HG02759 (cell line): Measurements from ENCODE around the gene CPSF4.

ENCODE experiments used
- ATAC-seq: cut with Tn5 transposase; IDR thresholded peaks from one replicate; pipeline ENCODE4 v1.9.1; 2021; ENCODE audit warnings: mild to moderate bottlenecking, moderate library complexity; ENCODE audit not compliant: unreplicated experiment

CPSF4 gene

DNA sequence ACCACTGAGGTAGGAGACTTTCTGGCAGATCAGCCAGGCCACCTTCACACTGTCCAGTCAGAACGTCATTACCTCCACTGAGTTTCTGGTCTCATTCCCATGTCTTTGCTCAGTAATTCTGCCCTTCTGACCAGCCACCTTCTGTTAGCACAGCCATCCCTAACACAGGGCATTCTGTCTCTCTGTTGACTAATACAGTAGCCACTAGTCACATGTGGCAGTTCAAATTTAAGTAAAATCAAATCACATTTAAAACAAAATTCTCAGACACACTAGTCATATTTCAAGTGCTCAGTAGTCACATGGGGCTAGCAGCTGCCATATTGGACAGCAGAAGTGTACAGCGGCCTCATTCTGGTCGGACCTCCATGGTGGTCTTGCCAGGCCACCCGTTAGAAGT, 7.4 kb downstream of the CPSF4 start:
- no peak for ATAC-seq

DNA sequence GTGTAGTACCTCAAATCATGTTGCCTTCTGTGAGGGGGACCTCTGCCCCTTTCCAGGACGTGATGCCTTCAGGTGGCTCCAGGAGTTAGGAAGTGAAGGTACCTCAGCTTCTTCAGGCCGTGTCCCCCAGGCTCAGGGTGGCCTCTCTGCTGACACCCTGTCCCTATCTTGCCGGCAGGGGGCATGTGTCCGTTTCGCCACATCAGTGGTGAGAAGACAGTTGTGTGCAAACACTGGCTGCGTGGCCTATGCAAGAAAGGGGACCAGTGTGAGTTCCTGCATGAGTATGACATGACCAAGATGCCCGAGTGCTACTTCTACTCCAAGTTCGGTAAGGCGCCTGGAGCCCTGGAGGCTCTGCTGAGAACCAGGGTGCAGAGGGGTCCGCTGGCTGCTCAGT, 9.2 kb downstream of the CPSF4 start:
- ATAC-seq: no peak

DNA sequence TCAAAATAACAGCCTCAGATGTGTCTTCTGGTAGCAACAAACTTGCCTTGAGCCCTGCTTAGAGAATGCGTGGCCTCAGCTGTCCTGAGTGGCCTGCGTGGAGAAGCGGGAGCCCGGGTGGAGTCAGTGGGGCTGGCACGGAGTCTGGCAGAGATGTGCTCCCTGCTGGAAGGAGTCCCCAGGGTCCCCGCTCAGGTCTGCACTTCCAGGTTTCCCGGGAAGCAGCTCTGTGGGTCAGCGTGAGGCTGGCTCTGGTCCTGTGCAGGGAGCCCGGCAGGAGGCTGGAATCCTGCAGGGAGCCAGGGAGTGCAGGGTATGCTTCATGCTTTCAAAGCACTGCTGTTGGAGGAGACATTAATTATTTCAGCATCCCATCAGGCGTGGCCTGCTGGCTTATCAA, 10.1 kb downstream of the CPSF4 start:
- ATAC-seq: no peak

GRCh38 chr7:99449326-99449725, 10.6 kb downstream of the CPSF4 start:
- no peak for ATAC-seq

GRCh38 chr7:99451936-99452335, 13.2 kb downstream of the CPSF4 start:
- ATAC-seq: no peak

GRCh38 chr7:99452541-99452940, 13.8 kb downstream of the CPSF4 start:
- no peak for ATAC-seq

GRCh38 chr7:99453105-99453504, 14.4 kb downstream of the CPSF4 start:
- ATAC-seq: no peak

GRCh38 chr7:99455874-99456273, 17.1 kb downstream of the CPSF4 start:
- ATAC-seq: no peak

GRCh38 chr7:99456288-99456687, 17.5 kb downstream of the CPSF4 start:
- no peak for ATAC-seq

GRCh38 chr7:99457050-99457649, 18.4 kb downstream of the CPSF4 start:
- ATAC-seq: no peak

DNA sequence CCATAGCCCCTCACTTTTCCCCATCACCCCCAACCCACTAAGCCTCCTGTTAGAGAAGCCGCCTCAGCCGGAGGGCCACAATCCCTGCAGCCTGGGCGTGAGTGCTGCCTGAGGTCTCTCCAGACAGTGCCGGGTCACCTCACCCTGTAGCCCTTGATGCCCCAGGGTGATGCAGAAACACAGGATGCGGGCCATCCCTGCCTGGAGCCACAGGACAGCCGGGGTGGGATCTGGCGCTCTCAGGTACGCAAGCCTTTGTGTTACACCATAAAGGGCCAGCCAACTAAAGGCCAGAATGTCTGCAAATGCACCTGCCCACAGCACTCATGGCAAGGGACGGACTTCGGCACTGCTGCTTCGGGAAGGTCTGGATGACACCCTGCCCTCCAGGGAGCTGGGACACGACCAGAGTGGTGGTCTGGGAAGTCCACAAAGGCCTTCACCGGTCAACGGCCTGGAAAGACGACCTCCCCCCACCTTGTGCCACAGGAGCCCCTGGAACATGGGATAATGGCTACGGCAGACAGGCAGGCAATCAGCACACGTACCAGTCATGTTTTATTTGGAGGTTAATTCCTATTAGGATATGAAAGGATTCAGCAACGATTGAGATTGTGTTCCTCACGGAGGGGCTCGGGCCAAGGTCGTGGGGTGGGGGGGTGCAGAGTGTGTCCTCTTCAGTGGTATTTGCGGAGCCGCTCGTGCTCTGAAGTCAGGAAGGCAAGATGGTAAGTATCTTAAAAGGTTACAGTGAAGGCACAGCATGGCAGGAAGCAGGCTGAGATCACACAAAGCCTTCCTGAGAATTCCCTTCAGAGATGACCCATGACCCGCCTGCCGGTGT, 19.1 kb downstream of the CPSF4 start:
- no peak for ATAC-seq

DNA sequence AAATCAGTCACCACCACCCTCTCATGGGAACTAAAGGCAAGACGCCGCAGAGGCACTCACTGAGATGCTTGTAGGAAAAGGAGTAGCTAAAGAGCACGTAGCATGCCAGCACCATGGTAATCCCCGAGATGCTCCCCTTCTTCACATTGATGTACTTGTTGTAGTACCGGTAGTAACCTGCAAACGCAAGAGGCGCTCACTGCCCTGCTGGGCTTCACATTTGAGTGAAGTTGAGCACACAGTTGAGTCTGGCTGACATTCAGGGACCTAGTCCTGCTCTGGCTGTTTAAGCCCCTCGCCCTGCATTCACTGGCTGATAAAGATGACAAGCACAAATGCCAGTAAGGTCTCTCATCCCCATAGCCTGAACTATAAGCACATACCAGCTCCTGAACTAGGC, 20.3 kb downstream of the CPSF4 start:
- no peak for ATAC-seq

GRCh38 chr7:99460651-99461050, 21.9 kb downstream of the CPSF4 start:
- ATAC-seq: no peak

DNA sequence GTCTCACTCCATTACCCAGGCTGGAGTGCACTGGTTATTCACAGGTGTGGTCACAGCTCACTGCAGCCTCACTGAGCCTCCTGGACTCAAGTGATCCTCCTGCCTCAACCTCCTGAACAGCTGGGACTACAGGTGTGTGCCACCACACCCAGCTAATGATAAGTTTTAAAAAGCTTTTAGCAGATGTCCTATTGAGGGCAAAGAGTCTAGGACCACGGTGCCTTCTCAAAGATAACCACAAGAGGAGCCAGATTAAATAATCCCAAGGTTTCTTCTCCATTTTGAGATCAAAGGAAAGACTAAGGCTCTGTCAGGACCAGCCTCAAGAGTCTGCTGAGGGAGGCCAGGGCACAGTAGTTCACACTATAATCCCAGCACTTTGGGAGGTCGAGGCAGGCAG, 22.5 kb downstream of the CPSF4 start:
- ATAC-seq: no peak

- ATAC-seq: peak; percentile 12
Observed at GRCh38 chr7:99465421-99465768, 26.7 kb downstream of the CPSF4 start.

DNA sequence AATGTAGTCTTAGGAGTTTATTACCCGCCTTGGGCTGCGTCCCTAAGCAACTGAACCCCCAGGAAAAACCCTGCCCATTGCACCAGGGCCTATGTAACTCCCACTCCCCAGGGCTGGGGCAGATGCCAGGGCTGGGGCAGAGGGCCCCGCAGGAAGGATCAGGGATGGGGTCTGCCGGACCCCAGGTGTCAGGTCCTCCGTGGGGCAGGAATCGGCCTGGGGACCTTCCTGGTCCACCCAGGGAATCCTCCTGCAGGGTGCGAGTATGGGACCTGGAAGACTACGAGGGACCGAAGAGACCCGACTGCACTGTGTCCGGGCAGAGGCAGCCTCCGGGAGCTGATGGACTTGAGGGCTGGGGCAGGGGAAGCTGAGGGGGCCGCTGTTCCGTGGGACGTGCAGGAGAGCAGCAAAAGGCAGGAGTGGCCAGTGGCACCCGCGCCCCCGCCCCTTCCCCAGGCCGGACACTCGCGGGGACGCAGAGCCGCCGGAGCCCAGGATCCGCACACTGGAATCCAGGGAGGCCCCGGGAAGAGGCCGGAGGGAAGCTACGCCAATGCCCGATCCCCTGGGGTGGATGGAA, 29.7 kb downstream of the CPSF4 start:
- ATAC-seq: no peak

GRCh38 chr7:99469381-99470065, 30.8 kb downstream of the CPSF4 start:
- no peak for ATAC-seq

- ATAC-seq: peak; percentile 96
Observed at GRCh38 chr7:99472561-99473314, 34.0 kb downstream of the CPSF4 start, which contains the start of gene ZNF789. Gene ZNF789, plus strand, starts transcription at chr7:99472890. Its CDS starts 3,567 bp downstream, at chr7:99476457.

DNA sequence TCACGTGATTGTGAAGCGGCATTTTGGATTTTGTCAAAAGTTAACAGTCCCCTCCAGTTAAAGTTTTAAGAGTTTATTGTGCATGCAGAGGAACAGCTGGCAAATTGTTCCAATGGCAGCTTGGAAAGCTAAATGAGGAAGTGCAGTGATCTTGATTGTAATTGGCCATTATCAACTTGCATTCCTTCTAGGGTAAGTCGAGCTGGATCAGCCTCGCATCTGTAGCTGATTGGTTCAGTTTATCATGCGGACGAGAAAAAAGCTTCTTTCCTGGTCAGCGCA, 34.5 kb downstream of the CPSF4 start:
- peak; percentile 10 for ATAC-seq

- ATAC-seq: no peak
Observed at GRCh38 chr7:99476107-99476506, 37.4 kb downstream of the CPSF4 start.
